OCI-LY3 (cell line): Measurements from ENCODE around the gene DAGLB.

Experiments used
- H2AFZ ChIP-seq: fragments of 200-600, 300-600 bp; shearing (Covaris generic); 2 replicates; pipeline ENCODE4 v1.6.0; 2014; ENCODE audit warnings: antibody characterized with exemption, low read depth, low read length
- H3K27ac ChIP-seq: fragments of 200-600, 300-600 bp; sonication (generic); 2 replicates; pipeline ENCODE4 v1.5.1; 2014; ENCODE audit warnings: mild to moderate bottlenecking, low read length, moderate library complexity, mixed read lengths
- H3K27me3 ChIP-seq: fragments of 200-600, 300-600 bp; sonication (generic); 2 replicates; pipeline ENCODE4 v1.6.1; 2014; ENCODE audit warnings: low read depth, low read length, mixed read lengths
- H3K36me3 ChIP-seq: fragments of 200-600, 300-600 bp; sonication (generic); replicated peaks from 2 replicates; pipeline ENCODE3; 2014; ENCODE audit warnings: low read depth, low read length, mixed read lengths
- H3K4me1 ChIP-seq: fragments of 300-600, 200-600 bp; sonication (generic); 2 replicates; pipeline ENCODE4 v1.6.1; 2014; ENCODE audit warnings: low read length, mixed read lengths
- H3K4me2 ChIP-seq: fragments of 200-600, 300-600 bp; sonication (generic); 2 replicates; pipeline ENCODE4 v1.6.1; 2014; ENCODE audit warnings: low read length, mixed read lengths
- H3K4me3 ChIP-seq: fragments of 300-600, 200-600 bp; sonication (generic); 2 replicates; pipeline ENCODE4 v1.5.1; 2014; ENCODE audit warnings: antibody characterized with exemption, mild to moderate bottlenecking, low read length, moderate library complexity
- H3K79me2 ChIP-seq: fragments of 300-600, 200-600 bp; shearing (Covaris generic); 2 replicates; pipeline ENCODE4 v1.6.1; 2014; ENCODE audit warnings: mild to moderate bottlenecking, low read length, mixed read lengths
- H3K9ac ChIP-seq: fragments of 300-600, 200-600 bp; shearing (Covaris generic); 2 replicates; pipeline ENCODE4 v1.6.0; 2014; ENCODE audit warnings: mild to moderate bottlenecking, low read length, moderate library complexity
- H3K9me3 ChIP-seq: fragments of 200-600, 300-600 bp; shearing (Covaris generic); 2 replicates; pipeline ENCODE4 v1.6.1; 2014; ENCODE audit warnings: low read length, mixed read lengths; ENCODE audit not compliant: insufficient read depth
- H4K20me1 ChIP-seq: fragments of 200-600, 300-600 bp; sonication (generic); 2 replicates; pipeline ENCODE4 v1.6.1; 2016; ENCODE audit warnings: low read length, mixed read lengths; ENCODE audit not compliant: insufficient read depth
- EZH2phosphoT487 ChIP-seq: fragments of 200-600 bp; shearing (Covaris generic); IDR thresholded peaks from 2 replicates; pipeline ENCODE4 v1.6.1; 2018; ENCODE audit warnings: antibody characterized with exemption, mixed run types, low read depth
- TF ChIP-seq, protein P1 (sequence below): fragments of 200-600, 300-600 bp; sonication (generic); IDR thresholded peaks from 2 replicates; pipeline ENCODE4 v1.5.1; 2014; ENCODE audit warnings: antibody characterized with exemption, low read length, low read depth

DAGLB gene

DNA sequence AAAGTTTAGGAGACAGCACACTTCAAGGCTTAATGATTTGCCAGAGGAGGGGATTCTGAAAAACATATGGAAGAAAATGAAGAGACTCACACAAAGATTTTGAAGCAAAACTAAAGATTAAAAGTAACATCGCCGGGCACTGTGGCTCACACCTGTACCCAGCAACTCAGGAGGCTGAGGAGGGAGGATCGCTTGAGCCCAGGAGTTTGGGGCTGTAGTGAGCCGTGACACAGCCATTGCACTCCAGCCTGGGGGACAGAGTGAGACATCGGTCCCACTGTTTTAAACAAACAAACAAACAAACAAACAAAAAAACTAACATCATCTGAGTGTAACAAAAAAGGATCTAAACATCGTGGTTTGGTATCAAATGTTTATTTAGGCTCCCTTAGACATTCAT is 33.7 kb upstream of the DAGLB start:
- no peak overlapping the region for H3K4me3 ChIP-seq
- no peak for TF ChIP-seq EZH2phosphoT487
- TF ChIP-seq, protein P1, sequence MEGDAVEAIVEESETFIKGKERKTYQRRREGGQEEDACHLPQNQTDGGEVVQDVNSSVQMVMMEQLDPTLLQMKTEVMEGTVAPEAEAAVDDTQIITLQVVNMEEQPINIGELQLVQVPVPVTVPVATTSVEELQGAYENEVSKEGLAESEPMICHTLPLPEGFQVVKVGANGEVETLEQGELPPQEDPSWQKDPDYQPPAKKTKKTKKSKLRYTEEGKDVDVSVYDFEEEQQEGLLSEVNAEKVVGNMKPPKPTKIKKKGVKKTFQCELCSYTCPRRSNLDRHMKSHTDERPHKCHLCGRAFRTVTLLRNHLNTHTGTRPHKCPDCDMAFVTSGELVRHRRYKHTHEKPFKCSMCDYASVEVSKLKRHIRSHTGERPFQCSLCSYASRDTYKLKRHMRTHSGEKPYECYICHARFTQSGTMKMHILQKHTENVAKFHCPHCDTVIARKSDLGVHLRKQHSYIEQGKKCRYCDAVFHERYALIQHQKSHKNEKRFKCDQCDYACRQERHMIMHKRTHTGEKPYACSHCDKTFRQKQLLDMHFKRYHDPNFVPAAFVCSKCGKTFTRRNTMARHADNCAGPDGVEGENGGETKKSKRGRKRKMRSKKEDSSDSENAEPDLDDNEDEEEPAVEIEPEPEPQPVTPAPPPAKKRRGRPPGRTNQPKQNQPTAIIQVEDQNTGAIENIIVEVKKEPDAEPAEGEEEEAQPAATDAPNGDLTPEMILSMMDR: no peak
- H3K79me2 ChIP-seq: peaks cover 75% of the 10 kb centered on the region
- H3K4me1 ChIP-seq: peaks cover 29% of the 10 kb centered on the region
- H3K9ac ChIP-seq: no peak overlapping the region
- peaks cover 23% of the 10 kb centered on the region for H3K36me3 ChIP-seq
- H3K9me3 ChIP-seq: no peaks in the 10 kb centered on the region
- peaks cover 60% of the 10 kb centered on the region for H4K20me1 ChIP-seq
- H2AFZ ChIP-seq: no peak overlapping the region
- H3K27me3 ChIP-seq: no peaks in the 10 kb centered on the region
- H3K27ac ChIP-seq: no peak overlapping the region
- no peak overlapping the region for H3K4me2 ChIP-seq

DNA sequence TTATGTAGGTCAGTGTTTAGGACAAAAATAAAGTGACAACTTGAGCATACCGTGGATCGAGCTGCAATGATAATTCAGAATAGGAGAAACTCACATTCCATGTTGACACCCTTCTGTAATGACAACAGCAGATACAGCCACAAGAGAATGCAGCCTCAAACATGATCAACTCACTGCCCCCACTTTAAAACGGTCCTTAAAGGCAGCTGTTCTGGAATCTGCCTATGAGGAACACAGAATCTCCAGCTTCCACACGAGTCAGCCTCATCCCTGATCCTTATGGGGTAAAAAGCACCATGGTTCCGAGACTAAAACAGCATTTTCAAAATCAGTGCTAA is 32.5 kb upstream of the DAGLB start:
- H2AFZ ChIP-seq: no peak overlapping the region
- no peak overlapping the region for H3K9ac ChIP-seq
- no peaks in the 10 kb centered on the region for H3K9me3 ChIP-seq
- H3K79me2 ChIP-seq: peaks cover 87% of the 10 kb centered on the region
- no peak overlapping the region for H3K4me2 ChIP-seq
- no peak overlapping the region for H3K4me3 ChIP-seq
- peaks cover 34% of the 10 kb centered on the region for H3K4me1 ChIP-seq
- no peaks in the 10 kb centered on the region for H3K27me3 ChIP-seq
- TF ChIP-seq, protein P1: no peak
- TF ChIP-seq EZH2phosphoT487: no peak
- no peak overlapping the region for H3K27ac ChIP-seq
- peaks cover 23% of the 10 kb centered on the region for H3K36me3 ChIP-seq
- H4K20me1 ChIP-seq: peaks cover 71% of the 10 kb centered on the region

DNA sequence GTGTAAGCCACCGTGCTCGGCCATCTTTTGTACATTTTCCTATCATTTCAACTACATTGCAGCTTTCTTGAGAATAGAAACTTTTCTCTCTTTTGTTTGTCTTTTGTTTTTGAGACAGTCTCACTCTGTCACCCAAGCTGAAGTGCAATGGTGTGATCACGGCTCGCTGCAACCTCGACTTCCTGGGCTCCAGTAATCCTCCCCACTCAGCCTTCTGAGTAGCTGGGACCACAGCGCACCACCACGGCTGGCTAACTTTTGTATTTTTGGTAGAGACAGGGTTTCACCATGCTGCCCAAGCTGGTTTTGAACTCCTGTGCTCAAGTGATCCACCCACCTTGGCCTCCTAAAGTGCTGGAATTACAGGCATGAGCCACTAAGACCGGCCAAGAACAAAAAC is 31.3 kb upstream of the DAGLB start:
- H3K27ac ChIP-seq: no peak overlapping the region
- H3K36me3 ChIP-seq: peaks cover 23% of the 10 kb centered on the region
- H2AFZ ChIP-seq: no peak overlapping the region
- H3K9me3 ChIP-seq: no peaks in the 10 kb centered on the region
- H3K79me2 ChIP-seq: peaks cover 99% of the 10 kb centered on the region
- H4K20me1 ChIP-seq: peaks cover 83% of the 10 kb centered on the region
- H3K4me1 ChIP-seq: peaks cover 32% of the 10 kb centered on the region
- no peak for TF ChIP-seq EZH2phosphoT487
- TF ChIP-seq, protein P1: no peak
- H3K9ac ChIP-seq: no peak overlapping the region
- H3K27me3 ChIP-seq: no peaks in the 10 kb centered on the region
- H3K4me2 ChIP-seq: no peak overlapping the region
- no peak overlapping the region for H3K4me3 ChIP-seq

DNA sequence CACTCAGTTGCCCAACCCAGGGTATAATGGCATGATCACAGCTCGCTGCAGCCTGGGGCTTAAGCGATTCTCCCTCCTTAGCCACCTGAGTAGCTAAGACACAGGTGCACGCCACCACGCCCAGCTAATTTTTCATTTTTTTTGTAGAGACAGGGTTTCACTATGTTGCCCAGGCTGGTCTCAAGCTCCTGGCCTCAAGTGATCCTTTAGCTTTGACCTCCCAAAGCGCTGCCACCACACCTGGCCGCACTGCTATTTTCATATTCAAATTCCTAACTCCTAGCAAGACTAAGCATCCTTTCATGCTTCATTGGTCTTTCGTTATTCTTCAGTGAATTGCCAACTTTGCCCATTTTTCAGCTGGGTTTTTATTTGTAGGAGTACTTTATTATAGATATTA is 30.4 kb upstream of the DAGLB start:
- Histone ChIP-seq H2AFZ (no peak overlapping the region), H3K36me3 (peaks cover 31% of the 10 kb centered on the region), H3K27ac (no peak overlapping the region), H3K4me3 (no peak overlapping the region), H3K9me3 (no peaks in the 10 kb centered on the region), H3K79me2 (peaks cover 100% of the 10 kb centered on the region), H4K20me1 (peaks cover 83% of the 10 kb centered on the region), H3K9ac (no peak overlapping the region), H3K4me1 (peaks cover 32% of the 10 kb centered on the region), H3K27me3 (no peaks in the 10 kb centered on the region), H3K4me2 (no peak overlapping the region)
- TF ChIP-seq EZH2phosphoT487: no peak
- TF ChIP-seq, protein P1: no peak
